Natural killer cell (primary cell): ENCODE results near the gene KRTAP13-3. TPM values are rescaled to one million over a fixed set of nuclear protein-coding genes. Genes with fewer than 3 reads are reported as not detected.

Experiments used
- ATAC-seq, 3 donors: fragments of 150-1000 bp in 2 of 3; fragments of 200-7000 bp in 1 of 3; cut with Tn5 transposase; 1 replicate in 1 of 3; 2 replicates in 2 of 3; pipeline ENCODE4 v1.10.0; 2021; ENCODE audit warnings: mild to moderate bottlenecking in 2 of 3, moderate library complexity in 2 of 3
- DNase-seq, 2 donors: peaks; one replicate each; pipeline versions ENCODE4 v3.0.0 to v3.0.0-alpha.2; 2013 to 2021; ENCODE audit warnings: mixed read lengths in 1 of 2
- H3K27ac ChIP-seq: one replicate; pipeline ENCODE4 v1.5.1; 2013; ENCODE audit warnings: mild to moderate bottlenecking, low read length
- H3K27me3 ChIP-seq: one replicate; pipeline ENCODE4 v1.6.1; 2013; ENCODE audit warnings: low read length; ENCODE audit not compliant: control insufficient read depth, insufficient read depth
- H3K36me3 ChIP-seq: one replicate; pipeline ENCODE4 v1.6.1; 2013; ENCODE audit warnings: low read length; ENCODE audit not compliant: control insufficient read depth, insufficient read depth
- H3K4me1 ChIP-seq: one replicate; pipeline ENCODE4 v1.6.1; 2013; ENCODE audit warnings: low read length; ENCODE audit not compliant: control insufficient read depth, insufficient read depth
- H3K4me3 ChIP-seq: one replicate; pipeline ENCODE4 v1.5.1; 2013; ENCODE audit warnings: low read length
- H3K9me3 ChIP-seq: one replicate; pipeline ENCODE4 v1.6.1; 2013; ENCODE audit warnings: low read length; ENCODE audit not compliant: control insufficient read depth, insufficient read depth
- H3K27ac Mint-ChIP-seq, 2 donors: one replicate each; pipeline ENCODE4 v1.8.0; 2022; ENCODE audit warnings: mild to moderate bottlenecking in 2 of 2, mixed read lengths in 2 of 2, moderate library complexity in 1 of 2
- H3K27me3 Mint-ChIP-seq, 2 donors: one replicate each; pipeline ENCODE4 v1.8.0; 2022; ENCODE audit warnings: low read depth in 2 of 2, mixed read lengths in 2 of 2
- H3K36me3 Mint-ChIP-seq: one replicate; pipeline ENCODE4 v1.8.0; 2022; ENCODE audit warnings: mixed read lengths
- H3K4me1 Mint-ChIP-seq, 2 donors: one replicate each; pipeline ENCODE4 v1.8.0; 2022; ENCODE audit warnings: mixed read lengths in 2 of 2
- H3K4me3 Mint-ChIP-seq: one replicate; pipeline ENCODE4 v1.8.0; 2022; ENCODE audit warnings: mild to moderate bottlenecking, moderate library complexity, mixed read lengths
- H3K9me3 Mint-ChIP-seq, 2 donors: one replicate each; pipeline ENCODE4 v1.8.0; 2022; ENCODE audit warnings: mixed read lengths in 2 of 2
- CTCF ChIP-seq: fragments of 200-600 bp; IDR thresholded peaks from one replicate; pipeline ENCODE4 v1.8.0; 2022; ENCODE audit warnings: antibody characterized with exemption
- WGBS: methylation state at CpG from one replicate; pipeline ENCODE4 v1.1.7; 2013; ENCODE audit warnings: missing lambda C conversion rate; ENCODE audit not compliant: insufficient coverage; 5-methylcytosine and 5-hydroxymethylcytosine counted together
- intact Hi-C: fragments of 100-400 bp; cut with micrococcal nuclease; formaldehyde crosslinking; loops from one replicate; pipeline ENCODE4 v1.14.2; 2022
- total RNA-seq, 4 donors: library from RNA; stranded (reverse); fragments of 120-200 nt in 1 of 4; gene quantifications; one replicate each; pipeline versions ENCODE4 v1.2.3 to v1.2.4, GENCODE V29; 2013 to 2022

Gene KRTAP13-3
- total RNA-seq, 3 donors from 2014 or later (not counting 1 experiment from before 2014, with no cell fraction given): not detected

DNA sequence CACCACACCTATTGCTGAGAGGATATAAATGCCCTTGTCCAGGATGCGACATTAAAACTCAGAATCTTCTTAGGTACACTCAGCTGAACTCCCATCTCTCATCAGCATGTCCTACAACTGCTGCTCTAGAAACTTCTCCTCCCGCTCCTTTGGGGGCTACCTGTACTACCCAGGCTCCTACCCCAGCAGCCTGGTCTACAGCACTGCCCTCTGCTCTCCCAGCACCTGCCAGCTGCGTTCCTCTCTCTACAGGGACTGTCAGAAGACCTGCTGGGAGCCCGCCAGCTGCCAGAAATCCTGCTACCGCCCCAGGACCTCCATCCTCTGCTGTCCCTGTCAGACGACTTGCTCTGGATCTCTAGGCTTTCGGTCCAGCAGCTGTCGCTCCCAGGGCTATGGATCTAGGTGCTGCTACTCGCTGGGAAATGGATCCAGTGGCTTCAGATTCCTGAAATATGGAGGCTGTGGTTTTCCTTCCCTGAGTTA, 4.5 kb upstream of the KRTAP13-3 start, which contains the start of gene KRTAP13-4:
KRTAP13-4 (plus strand) TSS at position 51 of the 486 bp plus-strand sequence; CDS start at position 107, 56 bp downstream.
- no peaks in the 10 kb centered on the region for H3K27me3 ChIP-seq
- Mint-ChIP-seq H3K9me3 (peaks cover 0 to 4% of the 10 kb centered on the region in 2 donors), H3K27ac (no peak within 1 kb of the TSS), H3K4me3 (no peak within 1 kb of the TSS), H3K4me1 (no peaks in the 10 kb centered on the region), H3K27me3 (no peaks in the 10 kb centered on the region), H3K36me3 (no peaks in the 10 kb centered on the region)
- no peak for TF ChIP-seq CTCF
- intact Hi-C loops: no loop called here
- H3K9me3 ChIP-seq: no peaks in the 10 kb centered on the region
- ATAC-seq: no peak
- no peaks in the 10 kb centered on the region for H3K36me3 ChIP-seq
- H3K27ac ChIP-seq: no peak within 1 kb of the TSS
- no peaks in the 10 kb centered on the region for H3K4me1 ChIP-seq
- WGBS: 71% methylated on average over 9 of the region's 9 CpGs
- DNase-seq: no peak
- no peak within 1 kb of the TSS for H3K4me3 ChIP-seq

- peaks cover 2 to 4% of the 10 kb centered on the region in 2 donors for H3K9me3 Mint-ChIP-seq
- H3K9me3 ChIP-seq: no peaks in the 10 kb centered on the region
- H3K27ac ChIP-seq: no peak overlapping the region
- no peaks in the 10 kb centered on the region for H3K36me3 Mint-ChIP-seq
- DNase-seq (no peak), ATAC-seq (no peak)
- H3K4me1 ChIP-seq: no peaks in the 10 kb centered on the region
- no peak for TF ChIP-seq CTCF
- H3K4me3 ChIP-seq: no peak overlapping the region
- WGBS: 72% methylated on average over 3 of the region's 3 CpGs
- no peaks in the 10 kb centered on the region for H3K4me1 Mint-ChIP-seq
- no peak overlapping the region for H3K27ac Mint-ChIP-seq
- H3K4me3 Mint-ChIP-seq: no peak overlapping the region
- no peaks in the 10 kb centered on the region for H3K27me3 ChIP-seq
- intact Hi-C loops: no loop called here
- H3K27me3 Mint-ChIP-seq: no peaks in the 10 kb centered on the region
- H3K36me3 ChIP-seq: no peaks in the 10 kb centered on the region
Observed at GRCh38 chr21:30426731-30427130, 1.0 kb upstream of the KRTAP13-3 start.

GRCh38 chr21:30415993-30416392, 9.7 kb downstream of the KRTAP13-3 start:
- WGBS: 84% methylated on average over 5 of the region's 5 CpGs
- no peaks in the 10 kb centered on the region for H3K4me1 Mint-ChIP-seq

More at GRCh38 chr21:30415993-30416392, 9.7 kb downstream of the KRTAP13-3 start:
- Histone ChIP-seq H3K27me3 (no peaks in the 10 kb centered on the region), H3K4me3 (no peak overlapping the region), H3K27ac (no peak overlapping the region), H3K36me3 (no peaks in the 10 kb centered on the region), H3K9me3 (no peaks in the 10 kb centered on the region), H3K4me1 (no peaks in the 10 kb centered on the region)
- DNase-seq (no peak), ATAC-seq (no peak)
- Mint-ChIP-seq H3K4me3 (no peak overlapping the region), H3K9me3 (peaks cover 7 to 13% of the 10 kb centered on the region in 2 donors), H3K27me3 (no peaks in the 10 kb centered on the region), H3K36me3 (peaks cover 5% of the 10 kb centered on the region), H3K27ac (no peak overlapping the region)
- TF ChIP-seq CTCF: no peak
- intact Hi-C loops: no loop called here
